ENCODE measurements around the gene SMC1B.

DNA sequence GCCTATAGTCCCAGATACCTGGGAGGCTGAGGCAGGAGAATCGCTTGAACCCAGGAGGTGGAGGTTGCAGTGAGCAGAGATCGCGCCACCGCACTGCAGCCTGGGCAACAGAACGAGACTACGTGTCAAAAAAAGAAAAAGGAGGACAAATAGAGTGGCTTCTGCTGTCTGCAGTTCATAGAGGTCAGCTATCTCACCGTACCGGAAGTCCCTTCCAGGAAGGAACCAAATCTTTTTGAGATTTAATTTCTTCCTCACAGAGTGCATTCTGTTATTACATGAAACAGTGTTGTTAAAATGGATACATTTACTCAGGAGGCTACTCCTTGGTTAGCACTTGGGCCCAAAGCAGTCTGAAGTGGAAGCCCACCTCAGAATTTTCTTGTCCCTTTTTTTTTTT lies 70.3 kb downstream of the SMC1B start:
- TF ChIP-seq TAF1 (IDR thresholded peaks at IDR 0.05; ENCODE audit: borderline replicate concordance, insufficient read depth, low read length) = no peak
- TF ChIP-seq POLR2AphosphoS5 (IDR thresholded peaks at IDR 0.05; ENCODE audit: low read depth, low read length) = no peak
- TF ChIP-seq, protein P1, sequence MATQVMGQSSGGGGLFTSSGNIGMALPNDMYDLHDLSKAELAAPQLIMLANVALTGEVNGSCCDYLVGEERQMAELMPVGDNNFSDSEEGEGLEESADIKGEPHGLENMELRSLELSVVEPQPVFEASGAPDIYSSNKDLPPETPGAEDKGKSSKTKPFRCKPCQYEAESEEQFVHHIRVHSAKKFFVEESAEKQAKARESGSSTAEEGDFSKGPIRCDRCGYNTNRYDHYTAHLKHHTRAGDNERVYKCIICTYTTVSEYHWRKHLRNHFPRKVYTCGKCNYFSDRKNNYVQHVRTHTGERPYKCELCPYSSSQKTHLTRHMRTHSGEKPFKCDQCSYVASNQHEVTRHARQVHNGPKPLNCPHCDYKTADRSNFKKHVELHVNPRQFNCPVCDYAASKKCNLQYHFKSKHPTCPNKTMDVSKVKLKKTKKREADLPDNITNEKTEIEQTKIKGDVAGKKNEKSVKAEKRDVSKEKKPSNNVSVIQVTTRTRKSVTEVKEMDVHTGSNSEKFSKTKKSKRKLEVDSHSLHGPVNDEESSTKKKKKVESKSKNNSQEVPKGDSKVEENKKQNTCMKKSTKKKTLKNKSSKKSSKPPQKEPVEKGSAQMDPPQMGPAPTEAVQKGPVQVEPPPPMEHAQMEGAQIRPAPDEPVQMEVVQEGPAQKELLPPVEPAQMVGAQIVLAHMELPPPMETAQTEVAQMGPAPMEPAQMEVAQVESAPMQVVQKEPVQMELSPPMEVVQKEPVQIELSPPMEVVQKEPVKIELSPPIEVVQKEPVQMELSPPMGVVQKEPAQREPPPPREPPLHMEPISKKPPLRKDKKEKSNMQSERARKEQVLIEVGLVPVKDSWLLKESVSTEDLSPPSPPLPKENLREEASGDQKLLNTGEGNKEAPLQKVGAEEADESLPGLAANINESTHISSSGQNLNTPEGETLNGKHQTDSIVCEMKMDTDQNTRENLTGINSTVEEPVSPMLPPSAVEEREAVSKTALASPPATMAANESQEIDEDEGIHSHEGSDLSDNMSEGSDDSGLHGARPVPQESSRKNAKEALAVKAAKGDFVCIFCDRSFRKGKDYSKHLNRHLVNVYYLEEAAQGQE (IDR thresholded peaks at IDR 0.05; ENCODE audit: insufficient read depth in 1 of 2, low read depth in 2 of 2, low read length in 2 of 2) = no peak

Data from PFSK-1 (cell line).